HG02973 (cell line): ENCODE data around the gene HSP90AB1.
A peak's percentile ranks its signal among the peaks of the same experiment; 100 is the strongest.
"Not testable (repeated sequence)": the region's sequence is repeated elsewhere in the genome, so short reads cannot be mapped to it uniquely, and the experiment has no call there.

ENCODE experiments used
- ATAC-seq: cut with Tn5 transposase; IDR thresholded peaks from one replicate; pipeline ENCODE4 v1.9.1; 2021; ENCODE audit warnings: moderate library complexity; ENCODE audit not compliant: unreplicated experiment

Gene HSP90AB1

GRCh38 chr6:44222486-44223318 is 24.2 kb upstream of the HSP90AB1 start:
- ATAC-seq = no peak

- ATAC-seq = peak; percentile 39
Observed at GRCh38 chr6:44223319-44224028, 23.4 kb upstream of the HSP90AB1 start, which contains the start of gene SLC29A1. Gene SLC29A1, plus strand, starts transcription at chr6:44223595. Its CDS starts 3,719 bp downstream, at chr6:44227314.

GRCh38 chr6:44224029-44224964 is 22.6 kb upstream of the HSP90AB1 start:
- ATAC-seq = no peak

GRCh38 chr6:44224965-44225305 is 22.0 kb upstream of the HSP90AB1 start:
- ATAC-seq = no peak

GRCh38 chr6:44225579-44226325 is 21.1 kb upstream of the HSP90AB1 start:
- no peak for ATAC-seq

GRCh38 chr6:44226368-44227147 is 20.3 kb upstream of the HSP90AB1 start:
- ATAC-seq = no peak

GRCh38 chr6:44227148-44227793 is 19.6 kb upstream of the HSP90AB1 start:
- no peak for ATAC-seq

GRCh38 chr6:44228031-44228430 is 18.9 kb upstream of the HSP90AB1 start:
- ATAC-seq = no peak

- ATAC-seq = no peak
Observed at GRCh38 chr6:44228433-44228832, 18.5 kb upstream of the HSP90AB1 start.

GRCh38 chr6:44228836-44229235 is 18.1 kb upstream of the HSP90AB1 start:
- no peak for ATAC-seq

GRCh38 chr6:44229376-44230033 is 17.4 kb upstream of the HSP90AB1 start:
- no peak for ATAC-seq

GRCh38 chr6:44230034-44230675 is 16.7 kb upstream of the HSP90AB1 start:
- ATAC-seq = no peak

- not testable (repeated sequence) for ATAC-seq
Observed at GRCh38 chr6:44231426-44231825, 15.5 kb upstream of the HSP90AB1 start.

- ATAC-seq = no peak
Observed at GRCh38 chr6:44232676-44233566, 14.0 kb upstream of the HSP90AB1 start.

GRCh38 chr6:44233567-44234100 is 13.3 kb upstream of the HSP90AB1 start:
- ATAC-seq = no peak

GRCh38 chr6:44234101-44235025 is 12.5 kb upstream of the HSP90AB1 start:
- no peak for ATAC-seq
